GM19351 (cell line): Measurements from ENCODE around the gene SH3GLB2.
"Not testable (repeated sequence)": the region's sequence is repeated elsewhere in the genome, so short reads cannot be mapped to it uniquely, and the experiment has no call there.

Experiments
- ATAC-seq: cut with Tn5 transposase; IDR thresholded peaks from one replicate; pipeline ENCODE4 v1.9.1; 2021; ENCODE audit warnings: mild to moderate bottlenecking, moderate library complexity; ENCODE audit not compliant: unreplicated experiment

SH3GLB2 gene

DNA sequence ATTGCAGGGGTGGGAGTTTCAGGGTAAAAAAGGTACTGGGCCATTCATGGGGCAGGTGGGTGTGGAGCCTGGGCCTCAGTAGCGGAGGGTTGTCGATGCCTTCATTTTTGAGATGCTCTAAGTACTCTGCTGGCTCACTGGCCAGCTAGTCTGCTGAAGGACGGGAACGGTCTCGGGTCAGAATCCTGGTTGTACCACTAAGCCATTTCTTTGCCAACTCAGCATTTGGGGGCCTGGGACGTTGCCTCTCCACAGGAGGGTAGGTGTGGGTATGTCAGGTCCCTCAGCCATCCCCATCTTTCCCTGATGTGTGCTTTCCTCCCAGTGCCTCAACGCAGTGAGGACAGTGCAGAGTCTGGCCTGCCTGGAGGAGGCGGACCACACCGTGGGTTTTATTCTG lies 25.1 kb downstream of the SH3GLB2 start:
- no peak for ATAC-seq

- no peak for ATAC-seq
These were observed 26.4 kb downstream of the SH3GLB2 start for GRCh38 chr9:129001504-129002325.

DNA sequence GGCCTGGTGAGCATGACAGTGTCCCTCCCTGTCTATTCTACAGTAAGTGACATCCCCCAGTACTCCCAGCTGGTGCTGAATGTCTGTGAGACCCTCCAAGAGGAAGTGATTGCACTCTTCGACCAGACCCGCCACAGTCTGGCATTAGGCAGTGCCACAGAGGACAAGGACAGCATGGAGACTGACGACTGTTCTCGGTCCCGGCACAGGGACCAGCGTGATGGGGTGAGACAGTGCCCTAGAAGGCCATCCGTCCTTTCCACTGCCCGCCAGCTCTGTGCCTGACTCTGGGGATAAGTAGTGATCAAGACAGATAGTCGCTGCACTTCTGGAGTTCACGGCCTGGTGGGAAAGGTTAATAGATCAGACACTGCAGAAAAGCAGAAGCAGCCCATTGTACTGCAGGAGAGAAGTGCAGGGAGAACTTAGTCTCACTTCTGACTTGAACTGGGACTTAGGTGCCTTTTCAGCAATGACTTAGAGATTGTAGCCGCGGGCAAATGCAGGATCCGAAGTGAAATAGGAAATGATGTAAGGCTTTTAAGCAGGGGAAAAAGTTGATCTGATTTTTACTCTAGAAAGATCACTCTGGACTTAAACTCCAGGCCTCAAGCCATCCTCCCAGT lies 28.4 kb downstream of the SH3GLB2 start:
- no peak for ATAC-seq

- ATAC-seq, result no peak
These were observed 29.7 kb downstream of the SH3GLB2 start for GRCh38 chr9:128998462-128998861.

GRCh38 chr9:128995791-128996190 lies 32.3 kb downstream of the SH3GLB2 start:
- no peak for ATAC-seq

- ATAC-seq, result no peak
These were observed 35.1 kb downstream of the SH3GLB2 start for GRCh38 chr9:128992995-128993394.

DNA sequence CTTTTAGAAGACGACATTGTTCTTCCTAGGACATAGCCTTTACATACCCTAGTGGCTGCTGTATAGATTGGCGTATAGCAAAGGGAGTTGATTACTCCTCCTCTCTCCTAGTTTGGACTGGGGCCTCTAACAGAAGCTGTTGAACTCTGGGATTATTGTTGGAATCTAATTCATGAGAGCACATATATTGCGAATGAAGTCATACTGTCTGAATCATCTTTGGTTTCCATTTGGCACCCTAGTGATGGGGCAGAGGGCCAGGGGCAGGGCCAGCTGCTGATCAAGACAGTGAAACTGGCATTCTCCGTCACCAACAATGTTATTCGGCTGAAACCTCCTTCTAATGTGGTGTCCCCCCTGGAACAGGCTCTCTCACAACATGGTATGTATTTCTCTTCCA lies 40.3 kb downstream of the SH3GLB2 start:
- ATAC-seq, result no peak

GRCh38 chr9:128986671-128987070 lies 41.5 kb downstream of the SH3GLB2 start:
- no peak for ATAC-seq

GRCh38 chr9:128983536-128983935 lies 44.6 kb downstream of the SH3GLB2 start:
- ATAC-seq, result no peak

DNA sequence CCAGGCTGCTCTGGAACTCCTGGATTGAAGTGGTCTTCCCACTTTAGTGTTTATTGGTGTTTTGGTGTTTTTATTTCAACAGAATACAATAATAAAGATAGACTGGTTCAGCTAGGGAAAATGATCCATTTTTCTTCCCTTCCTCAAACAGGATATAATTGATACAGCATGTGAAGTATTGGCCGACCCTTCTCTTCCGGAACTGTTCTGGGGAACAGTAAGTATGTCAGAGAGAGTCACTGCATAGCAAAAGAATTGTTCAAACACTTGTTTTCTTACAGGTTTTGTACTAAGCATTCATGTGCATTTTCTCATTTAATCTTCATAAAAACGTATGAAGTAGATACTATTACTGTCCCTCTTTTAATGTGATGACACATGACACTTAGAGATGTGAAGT lies 49.0 kb downstream of the SH3GLB2 start:
- ATAC-seq, result no peak

DNA sequence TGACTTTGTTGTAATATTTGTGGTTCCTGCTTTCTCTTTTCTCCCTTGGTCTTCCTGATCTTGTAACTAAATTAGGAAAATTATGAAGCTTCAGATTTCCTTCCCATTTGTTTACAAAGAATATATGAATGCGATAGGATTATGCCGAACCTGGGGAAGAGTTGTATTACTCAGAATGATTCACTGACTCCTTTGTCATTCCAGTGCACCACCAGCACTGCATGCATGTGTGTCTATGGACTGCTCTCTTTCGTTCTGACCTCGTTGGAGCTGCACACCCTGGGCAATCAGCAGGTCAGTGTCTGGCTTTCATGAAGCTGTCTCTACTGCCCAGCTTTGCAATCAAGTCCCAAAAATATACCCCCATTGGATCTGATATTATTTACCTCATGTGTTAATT lies 55.2 kb downstream of the SH3GLB2 start:
- ATAC-seq, result no peak

DNA sequence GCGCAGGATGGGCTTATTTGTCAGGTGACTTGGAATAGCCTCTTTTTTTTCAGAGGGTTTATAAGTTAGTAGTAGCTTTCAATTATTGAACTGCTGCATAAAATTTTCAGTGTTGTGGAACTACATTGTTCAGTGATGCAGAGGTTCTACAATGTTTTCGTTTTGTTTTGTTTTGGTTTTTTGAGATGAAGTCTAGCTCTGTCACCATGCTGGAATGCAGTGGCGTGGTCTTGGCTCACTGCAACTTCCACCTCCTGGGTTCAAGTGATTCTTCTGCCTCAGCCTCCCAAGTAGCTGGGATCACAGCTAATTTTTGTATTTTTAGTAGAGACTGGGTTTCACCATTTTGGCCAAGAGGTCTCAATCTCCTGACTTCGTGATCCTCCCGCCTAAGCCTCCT lies 58.6 kb downstream of the SH3GLB2 start:
- ATAC-seq, result no peak

DNA sequence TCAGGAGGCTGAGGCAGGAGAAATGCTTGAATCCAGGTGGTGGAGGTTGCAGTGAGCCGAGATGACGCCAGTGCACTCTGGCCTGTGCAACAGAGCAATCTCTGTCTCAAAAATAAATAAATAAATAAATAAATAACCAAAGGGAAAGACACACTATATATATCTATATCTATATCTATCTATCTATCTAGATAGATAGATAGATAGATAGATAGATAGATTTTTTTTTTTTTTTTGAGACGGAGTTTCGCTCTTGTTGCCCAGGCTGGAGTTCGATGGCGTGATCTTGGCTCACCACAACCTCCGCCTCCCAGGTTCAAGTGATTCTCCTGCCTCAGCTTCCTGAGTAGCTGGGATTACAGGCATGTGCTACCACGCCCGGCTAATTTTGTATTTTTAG lies 66.7 kb downstream of the SH3GLB2 start:
- ATAC-seq, result not testable (repeated sequence)
